ENCODE data around the gene LRRC47.

DNA sequence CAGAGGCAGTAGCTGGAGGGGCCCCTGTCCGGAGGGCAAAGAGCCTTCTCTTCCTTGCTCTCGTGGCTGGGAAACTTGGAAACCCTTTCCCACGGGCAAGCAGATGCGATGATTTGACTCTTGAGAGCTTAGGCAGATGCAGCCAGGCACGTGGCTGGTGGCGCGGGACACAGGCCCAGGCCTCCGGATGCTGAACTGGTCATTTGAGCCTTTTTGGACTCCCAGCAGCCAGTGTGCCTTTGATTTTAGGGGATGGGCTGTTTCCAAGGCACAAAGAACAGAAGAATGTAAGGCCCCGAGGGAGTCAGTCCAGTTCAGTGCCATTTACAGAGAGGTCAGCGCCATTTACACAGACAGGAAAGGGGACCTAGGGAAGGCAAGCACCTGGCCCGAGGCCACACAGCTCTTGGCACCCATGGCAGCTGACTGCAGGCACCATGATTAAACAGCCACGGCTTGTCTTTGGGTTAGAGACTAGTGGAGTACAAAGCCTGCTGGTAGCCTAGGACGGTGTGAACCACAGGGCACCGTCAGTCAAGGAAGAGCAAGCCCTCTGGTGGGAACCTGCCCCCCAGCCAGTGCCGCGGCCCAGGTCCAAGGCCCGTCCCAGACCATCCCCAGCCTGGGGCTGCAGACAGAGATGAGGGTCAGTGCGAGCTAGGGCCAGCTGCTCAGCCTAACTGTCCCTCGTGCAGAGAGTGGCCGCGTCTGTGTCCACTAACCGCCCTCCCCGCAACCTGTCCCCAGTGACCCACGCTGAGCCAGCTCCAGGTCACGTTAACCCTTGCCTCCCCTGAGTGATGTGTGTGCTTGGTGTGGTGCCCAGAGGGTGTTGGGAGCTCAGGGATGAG is 64.5 kb downstream of the LRRC47 start:
- TF ChIP-seq ZFX (IDR thresholded peaks at IDR 0.05; ENCODE audit: borderline replicate concordance): no peak
- TF ChIP-seq, protein P1, sequence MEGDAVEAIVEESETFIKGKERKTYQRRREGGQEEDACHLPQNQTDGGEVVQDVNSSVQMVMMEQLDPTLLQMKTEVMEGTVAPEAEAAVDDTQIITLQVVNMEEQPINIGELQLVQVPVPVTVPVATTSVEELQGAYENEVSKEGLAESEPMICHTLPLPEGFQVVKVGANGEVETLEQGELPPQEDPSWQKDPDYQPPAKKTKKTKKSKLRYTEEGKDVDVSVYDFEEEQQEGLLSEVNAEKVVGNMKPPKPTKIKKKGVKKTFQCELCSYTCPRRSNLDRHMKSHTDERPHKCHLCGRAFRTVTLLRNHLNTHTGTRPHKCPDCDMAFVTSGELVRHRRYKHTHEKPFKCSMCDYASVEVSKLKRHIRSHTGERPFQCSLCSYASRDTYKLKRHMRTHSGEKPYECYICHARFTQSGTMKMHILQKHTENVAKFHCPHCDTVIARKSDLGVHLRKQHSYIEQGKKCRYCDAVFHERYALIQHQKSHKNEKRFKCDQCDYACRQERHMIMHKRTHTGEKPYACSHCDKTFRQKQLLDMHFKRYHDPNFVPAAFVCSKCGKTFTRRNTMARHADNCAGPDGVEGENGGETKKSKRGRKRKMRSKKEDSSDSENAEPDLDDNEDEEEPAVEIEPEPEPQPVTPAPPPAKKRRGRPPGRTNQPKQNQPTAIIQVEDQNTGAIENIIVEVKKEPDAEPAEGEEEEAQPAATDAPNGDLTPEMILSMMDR (IDR thresholded peaks at IDR 0.05): no peak

All from 22Rv1 (cell line).